OCI-LY3 (cell line): ENCODE results near the gene MCC.

ENCODE experiments used
- H2AFZ ChIP-seq: fragments of 200-600, 300-600 bp; shearing (Covaris generic); 2 replicates; pipeline ENCODE4 v1.6.0; 2014; ENCODE audit warnings: antibody characterized with exemption, low read depth, low read length
- H3K27ac ChIP-seq: fragments of 200-600, 300-600 bp; sonication (generic); 2 replicates; pipeline ENCODE4 v1.5.1; 2014; ENCODE audit warnings: mild to moderate bottlenecking, low read length, moderate library complexity, mixed read lengths
- H3K27me3 ChIP-seq: fragments of 200-600, 300-600 bp; sonication (generic); 2 replicates; pipeline ENCODE4 v1.6.1; 2014; ENCODE audit warnings: low read depth, low read length, mixed read lengths
- H3K36me3 ChIP-seq: fragments of 200-600, 300-600 bp; sonication (generic); replicated peaks from 2 replicates; pipeline ENCODE3; 2014; ENCODE audit warnings: low read depth, low read length, mixed read lengths
- H3K4me1 ChIP-seq: fragments of 300-600, 200-600 bp; sonication (generic); 2 replicates; pipeline ENCODE4 v1.6.1; 2014; ENCODE audit warnings: low read length, mixed read lengths
- H3K4me2 ChIP-seq: fragments of 200-600, 300-600 bp; sonication (generic); 2 replicates; pipeline ENCODE4 v1.6.1; 2014; ENCODE audit warnings: low read length, mixed read lengths
- H3K4me3 ChIP-seq: fragments of 300-600, 200-600 bp; sonication (generic); 2 replicates; pipeline ENCODE4 v1.5.1; 2014; ENCODE audit warnings: antibody characterized with exemption, mild to moderate bottlenecking, low read length, moderate library complexity
- H3K79me2 ChIP-seq: fragments of 300-600, 200-600 bp; shearing (Covaris generic); 2 replicates; pipeline ENCODE4 v1.6.1; 2014; ENCODE audit warnings: mild to moderate bottlenecking, low read length, mixed read lengths
- H3K9ac ChIP-seq: fragments of 300-600, 200-600 bp; shearing (Covaris generic); 2 replicates; pipeline ENCODE4 v1.6.0; 2014; ENCODE audit warnings: mild to moderate bottlenecking, low read length, moderate library complexity
- H3K9me3 ChIP-seq: fragments of 200-600, 300-600 bp; shearing (Covaris generic); 2 replicates; pipeline ENCODE4 v1.6.1; 2014; ENCODE audit warnings: low read length, mixed read lengths; ENCODE audit not compliant: insufficient read depth
- H4K20me1 ChIP-seq: fragments of 200-600, 300-600 bp; sonication (generic); 2 replicates; pipeline ENCODE4 v1.6.1; 2016; ENCODE audit warnings: low read length, mixed read lengths; ENCODE audit not compliant: insufficient read depth
- CTCF ChIP-seq: fragments of 200-600, 300-600 bp; sonication (generic); IDR thresholded peaks from 2 replicates; pipeline ENCODE4 v1.5.1; 2014; ENCODE audit warnings: antibody characterized with exemption, low read length, low read depth
- EZH2phosphoT487 ChIP-seq: fragments of 200-600 bp; shearing (Covaris generic); IDR thresholded peaks from 2 replicates; pipeline ENCODE4 v1.6.1; 2018; ENCODE audit warnings: antibody characterized with exemption, mixed run types, low read depth

The MCC gene

GRCh38 chr5:113489299-113489698 is 1.0 kb upstream of the MCC start:
- Histone ChIP-seq H3K9me3 (no peaks in the 10 kb centered on the region), H3K36me3 (no peaks in the 10 kb centered on the region), H3K79me2 (no peaks in the 10 kb centered on the region), H3K4me2 (no peak overlapping the region), H3K9ac (no peak overlapping the region), H3K4me3 (no peak overlapping the region), H3K4me1 (no peaks in the 10 kb centered on the region), H4K20me1 (no peaks in the 10 kb centered on the region), H3K27me3 (no peaks in the 10 kb centered on the region), H3K27ac (no peak overlapping the region), H2AFZ (no peak overlapping the region)
- TF ChIP-seq EZH2phosphoT487 (no peak), CTCF (no peak)

DNA sequence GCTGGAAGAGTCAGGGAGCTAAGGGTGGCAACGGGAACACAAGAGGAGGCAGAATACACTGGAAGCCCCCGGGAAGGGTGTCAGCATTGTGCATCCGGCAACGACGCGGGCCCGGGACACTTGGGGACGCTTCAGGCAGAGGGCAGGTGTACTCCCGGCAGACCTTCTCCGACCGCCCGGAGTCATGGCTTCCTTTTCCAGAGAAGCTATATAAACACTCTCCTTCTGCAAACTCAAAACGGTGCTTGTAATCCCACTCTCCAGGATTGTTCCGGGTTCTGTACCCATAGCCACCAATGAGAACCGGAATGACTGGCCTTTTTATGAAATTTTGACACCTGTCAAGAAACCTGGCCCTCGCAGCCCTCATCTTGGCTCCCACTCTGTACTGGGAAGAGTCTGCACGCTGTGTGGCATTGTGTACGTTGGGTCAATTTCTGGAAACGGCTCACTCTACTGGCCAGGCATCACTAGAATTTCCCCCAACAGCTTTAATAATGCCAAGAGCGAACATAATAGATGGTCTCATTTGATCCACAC is 462 bp upstream of the MCC start:
- Histone ChIP-seq H3K4me3 (no peak overlapping the region), H3K4me1 (no peaks in the 10 kb centered on the region), H2AFZ (no peak overlapping the region), H3K27me3 (no peaks in the 10 kb centered on the region), H3K79me2 (no peaks in the 10 kb centered on the region), H3K36me3 (no peaks in the 10 kb centered on the region), H3K9me3 (no peaks in the 10 kb centered on the region), H3K4me2 (no peak overlapping the region), H3K27ac (no peak overlapping the region), H3K9ac (no peak overlapping the region), H4K20me1 (no peaks in the 10 kb centered on the region)
- TF ChIP-seq EZH2phosphoT487 (no peak), CTCF (no peak)

- no peak overlapping the region for H3K4me3 ChIP-seq
- no peak overlapping the region for H2AFZ ChIP-seq
- H3K9me3 ChIP-seq = no peaks in the 10 kb centered on the region
- TF ChIP-seq EZH2phosphoT487 = no peak
- TF ChIP-seq CTCF = no peak
- no peak overlapping the region for H3K4me2 ChIP-seq
- no peaks in the 10 kb centered on the region for H3K79me2 ChIP-seq
- no peaks in the 10 kb centered on the region for H4K20me1 ChIP-seq
- no peaks in the 10 kb centered on the region for H3K27me3 ChIP-seq
- H3K27ac ChIP-seq = no peak overlapping the region
- H3K4me1 ChIP-seq = no peaks in the 10 kb centered on the region
- no peaks in the 10 kb centered on the region for H3K36me3 ChIP-seq
- H3K9ac ChIP-seq = no peak overlapping the region
Measured at GRCh38 chr5:113487416-113487780, 855 bp downstream of the MCC start.

- Histone ChIP-seq H3K9me3 (no peaks in the 10 kb centered on the region), H3K4me1 (no peaks in the 10 kb centered on the region), H3K36me3 (no peaks in the 10 kb centered on the region), H3K79me2 (no peaks in the 10 kb centered on the region), H3K4me2 (no peak overlapping the region), H3K9ac (no peak overlapping the region), H3K27ac (no peak overlapping the region), H3K4me3 (no peak overlapping the region), H3K27me3 (no peaks in the 10 kb centered on the region), H4K20me1 (no peaks in the 10 kb centered on the region), H2AFZ (no peak overlapping the region)
- TF ChIP-seq CTCF = no peak
- no peak for TF ChIP-seq EZH2phosphoT487
Measured at GRCh38 chr5:113480243-113480642, 8.0 kb downstream of the MCC start.
